Thyroid gland (tissue), 4 donors: Measurements from ENCODE around the gene GRB10. TPM values are rescaled to one million over a fixed set of nuclear protein-coding genes. Genes with fewer than 3 reads are reported as not detected.
"Not testable (repeated sequence)": the region's sequence is repeated elsewhere in the genome, so short reads cannot be mapped to it uniquely, and the experiment has no call there.

Experiments
- DNase-seq, 2 donors: peaks; one replicate each; pipeline ENCODE4 v3.0.0-alpha.2; 2019
- H3K27ac ChIP-seq, 3 donors: fragments of 200-600 bp; sonication (generic); 1 replicate in 2 of 3; 2 replicates in 1 of 3; pipeline ENCODE4 v1.5.1; 2016 to 2019; ENCODE audit warnings: mild to moderate bottlenecking in 1 of 3, moderate library complexity in 1 of 3
- H3K27me3 ChIP-seq: fragments of 200-600 bp; sonication (generic); one replicate; pipeline ENCODE4 v1.5.1; 2019
- H3K36me3 ChIP-seq, 2 donors: fragments of 200-600 bp; sonication (generic); one replicate each; pipeline ENCODE4 v1.5.1; 2016 to 2019
- H3K4me1 ChIP-seq, 2 donors: fragments of 200-600 bp; sonication (generic); one replicate each; pipeline ENCODE4 v1.5.1; 2017 to 2019
- H3K4me3 ChIP-seq, 3 donors: fragments of 200-600 bp; sonication (generic); replicated peaks in 1 of 3; 1 replicate in 2 of 3; 2 replicates in 1 of 3; pipeline ENCODE4 v1.5.1; 2016; ENCODE audit warnings: mild to moderate bottlenecking in 1 of 3
- H3K9me3 ChIP-seq: fragments of 200-600 bp; sonication (generic); one replicate; pipeline ENCODE4 v1.5.1; 2017
- POLR2A ChIP-seq, 2 donors: fragments of 450-650 bp; IDR thresholded peaks; one replicate each; pipeline ENCODE4 v1.6.1; 2017; ENCODE audit warnings: antibody characterized with exemption in 2 of 2, mild to moderate bottlenecking in 2 of 2, moderate library complexity in 1 of 2
- WGBS, 2 donors: methylation state at CpG; one replicate each; pipeline ENCODE4 v1.1.5; 2017; 5-methylcytosine and 5-hydroxymethylcytosine counted together
- intact Hi-C: fragments of 100-400 bp; cut with DNase I; formaldehyde crosslinking; loops from one replicate; pipeline ENCODE4 v1.15.1; 2023
- total RNA-seq, 4 donors: library from RNA; depleted of rRNA; stranded (reverse); fragments of >200 nt; gene quantifications; one replicate each; pipeline ENCODE4 v1.2.3, GENCODE V29; 2016
- TF ChIP-seq, protein P1 (sequence below), 6 experiments: fragments of 200-600 bp in 3 of 6; fragments of 450-650 bp in 3 of 6; sonication (generic) in 3 of 6; IDR thresholded peaks; one replicate each; pipeline ENCODE4 v1.5.1; 2016 to 2019; ENCODE audit warnings: antibody characterized with exemption in 6 of 6, mild to moderate bottlenecking in 2 of 6, inconsistent platforms in 1 of 6, moderate library complexity in 1 of 6

GRB10 gene
- total RNA-seq, 4 donors from 2014 or later = 21.3 to 99.2 (median 39.6) TPM

DNA sequence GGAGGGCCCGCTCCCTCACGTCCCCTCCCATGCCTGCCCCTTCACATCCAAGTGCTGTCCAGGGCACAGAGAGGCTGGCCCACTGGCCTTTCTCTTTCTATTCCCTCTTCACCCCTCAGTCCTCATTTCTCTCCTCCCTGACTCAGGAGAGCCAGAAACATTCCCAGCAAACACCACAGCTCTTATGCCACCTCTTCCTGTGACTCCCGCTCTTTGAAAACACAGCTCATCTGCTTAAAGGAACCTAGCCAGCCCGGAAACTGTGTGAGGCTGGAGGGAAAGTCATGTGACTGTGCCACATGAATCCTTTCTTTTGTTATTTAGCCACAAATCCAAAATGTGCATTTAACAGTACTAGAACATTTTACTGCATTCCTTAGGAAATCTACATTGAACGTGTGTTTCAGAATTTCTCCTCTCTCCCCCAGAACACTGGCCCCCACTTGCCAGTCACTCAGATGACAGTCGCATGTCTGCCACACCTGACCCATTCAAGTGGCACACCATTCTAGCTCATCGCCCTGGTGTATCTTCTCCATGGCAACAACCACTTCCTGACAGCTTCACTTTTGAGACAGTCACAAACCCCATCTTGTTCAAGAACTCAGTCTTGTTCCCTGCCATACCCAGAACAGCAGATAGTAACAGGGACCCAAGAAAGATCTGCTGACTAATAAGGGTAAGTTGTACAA lies 42.8 kb downstream of the GRB10 start:
- TF ChIP-seq POLR2A (IDR thresholded peaks at IDR 0.05) = no peak
- TF ChIP-seq, protein P1, sequence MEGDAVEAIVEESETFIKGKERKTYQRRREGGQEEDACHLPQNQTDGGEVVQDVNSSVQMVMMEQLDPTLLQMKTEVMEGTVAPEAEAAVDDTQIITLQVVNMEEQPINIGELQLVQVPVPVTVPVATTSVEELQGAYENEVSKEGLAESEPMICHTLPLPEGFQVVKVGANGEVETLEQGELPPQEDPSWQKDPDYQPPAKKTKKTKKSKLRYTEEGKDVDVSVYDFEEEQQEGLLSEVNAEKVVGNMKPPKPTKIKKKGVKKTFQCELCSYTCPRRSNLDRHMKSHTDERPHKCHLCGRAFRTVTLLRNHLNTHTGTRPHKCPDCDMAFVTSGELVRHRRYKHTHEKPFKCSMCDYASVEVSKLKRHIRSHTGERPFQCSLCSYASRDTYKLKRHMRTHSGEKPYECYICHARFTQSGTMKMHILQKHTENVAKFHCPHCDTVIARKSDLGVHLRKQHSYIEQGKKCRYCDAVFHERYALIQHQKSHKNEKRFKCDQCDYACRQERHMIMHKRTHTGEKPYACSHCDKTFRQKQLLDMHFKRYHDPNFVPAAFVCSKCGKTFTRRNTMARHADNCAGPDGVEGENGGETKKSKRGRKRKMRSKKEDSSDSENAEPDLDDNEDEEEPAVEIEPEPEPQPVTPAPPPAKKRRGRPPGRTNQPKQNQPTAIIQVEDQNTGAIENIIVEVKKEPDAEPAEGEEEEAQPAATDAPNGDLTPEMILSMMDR (IDR thresholded peaks at IDR 0.05) = no peak
- Histone ChIP-seq H3K27ac (no peak overlapping the region), H3K36me3 (no peaks in the 10 kb centered on the region), H3K9me3 (no peaks in the 10 kb centered on the region), H3K4me1 (no peaks in the 10 kb centered on the region), H3K27me3 (no peaks in the 10 kb centered on the region), H3K4me3 (no peak overlapping the region)
- 64 to 72% methylated on average over 7 of the region's 7 CpGs for WGBS, 2 donors
- no peak for DNase-seq
- intact Hi-C loops = no loop called here

DNA sequence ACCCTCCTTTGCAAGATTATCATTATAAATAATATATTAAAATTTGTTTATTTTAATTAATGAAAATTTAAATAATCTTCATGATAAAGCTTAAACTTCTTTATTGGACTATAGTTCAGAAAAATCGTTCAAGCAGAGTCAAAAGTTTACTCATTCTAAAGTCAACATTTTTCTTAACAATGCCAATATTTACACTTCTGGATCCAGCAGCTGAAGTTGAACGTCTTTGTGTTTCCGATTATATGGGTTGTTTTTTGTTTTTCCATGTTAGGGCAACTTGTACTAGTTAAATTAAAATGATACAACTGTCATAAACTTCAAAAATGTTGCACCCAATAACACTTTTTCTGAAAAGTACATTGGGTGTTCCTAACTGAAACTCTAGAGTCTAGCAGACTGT lies 43.8 kb downstream of the GRB10 start:
- no peaks in the 10 kb centered on the region for H3K4me1 ChIP-seq
- WGBS, 2 donors = 50 to 62% methylated on average over 3 of the region's 3 CpGs
- intact Hi-C loops = no loop called here

DNA sequence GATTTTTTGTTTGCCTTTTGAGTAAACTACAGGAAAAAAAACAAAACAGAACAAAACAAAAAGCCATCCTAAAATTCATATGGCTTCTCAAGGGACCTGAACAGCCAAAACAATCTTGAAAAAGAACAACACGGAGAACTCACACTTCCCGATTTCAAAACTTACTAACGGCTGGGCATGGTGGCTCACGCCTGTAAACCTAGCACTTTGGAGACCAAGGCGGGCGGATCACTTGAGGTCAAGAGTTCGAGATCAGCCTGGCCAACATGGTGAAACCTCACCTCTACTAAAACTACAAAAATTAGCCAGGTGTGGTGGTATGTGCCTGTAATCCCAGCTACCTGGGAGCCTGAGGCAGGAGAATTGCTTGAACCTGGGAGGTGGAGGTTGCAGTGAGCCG lies 46.9 kb downstream of the GRB10 start:
- DNase-seq, H3K9me3 ChIP-seq, H3K36me3 ChIP-seq, intact Hi-C loops, H3K27me3 ChIP-seq, H3K27ac ChIP-seq, H3K4me3 ChIP-seq, H3K4me1 ChIP-seq: not testable (repeated sequence)
- WGBS, 2 donors = 92 to 94% methylated on average over 8 of the region's 8 CpGs

More for the DNA sequence above, 43.8 kb downstream of the GRB10 start:
- DNase-seq = no peak
- H3K9me3 ChIP-seq = no peaks in the 10 kb centered on the region
- H3K36me3 ChIP-seq = no peaks in the 10 kb centered on the region
- H3K4me3 ChIP-seq = no peak overlapping the region
- no peak overlapping the region for H3K27ac ChIP-seq
- TF ChIP-seq POLR2A (IDR thresholded peaks at IDR 0.05) = no peak
- TF ChIP-seq, protein P1 (IDR thresholded peaks at IDR 0.05) = no peak
- no peaks in the 10 kb centered on the region for H3K27me3 ChIP-seq

DNA sequence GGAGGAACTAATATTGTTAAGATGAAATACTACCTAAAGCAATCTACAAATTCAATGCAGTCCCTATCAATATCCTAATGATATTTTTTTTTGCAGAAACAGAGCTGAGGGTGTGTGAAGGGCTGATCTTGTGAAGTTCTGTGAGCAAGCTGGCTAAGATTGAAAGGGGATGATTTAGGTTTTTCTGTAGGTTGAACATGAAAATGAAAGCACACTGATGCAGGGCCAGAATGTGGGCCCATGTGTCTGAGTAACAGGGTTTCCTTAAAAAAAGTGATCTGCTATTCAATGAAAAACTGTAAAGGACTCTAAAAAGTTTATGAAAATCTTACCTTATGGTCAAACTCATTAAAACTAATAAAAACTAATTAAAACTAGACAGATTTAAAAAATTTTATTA lies 47.4 kb downstream of the GRB10 start:
- Histone ChIP-seq H3K27me3 (no peaks in the 10 kb centered on the region), H3K4me3 (no peak overlapping the region), H3K4me1 (peaks cover 0 to 4% of the 10 kb centered on the region in 2 donors), H3K9me3 (no peaks in the 10 kb centered on the region), H3K27ac (no peak overlapping the region), H3K36me3 (no peaks in the 10 kb centered on the region)
- intact Hi-C loops = no loop called here
- no peak for TF ChIP-seq POLR2A (IDR thresholded peaks at IDR 0.05)
- TF ChIP-seq, protein P1 (IDR thresholded peaks at IDR 0.05) = no peak
- DNase-seq = no peak

DNA sequence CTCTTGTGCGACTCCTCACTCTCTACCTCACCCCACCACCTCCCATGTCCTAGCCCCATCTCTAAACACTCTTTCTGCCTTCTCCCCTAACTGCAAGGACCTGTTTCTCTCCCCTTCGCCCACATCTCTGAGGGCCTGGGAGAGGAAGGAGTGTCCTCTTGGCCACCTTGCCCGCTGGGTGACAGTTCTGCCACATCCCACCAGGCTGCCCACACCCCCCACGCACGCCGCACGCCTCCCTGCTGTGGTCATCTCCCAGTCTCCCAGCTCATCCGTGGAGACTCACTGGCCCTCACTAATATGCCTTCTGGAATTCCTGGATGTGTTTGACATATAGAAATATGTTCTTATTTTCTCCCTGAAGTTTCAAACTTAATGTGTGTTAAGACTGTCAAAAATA lies 48.5 kb downstream of the GRB10 start:
- no peak for DNase-seq
- H3K4me1 ChIP-seq = peaks cover 0 to 9% of the 10 kb centered on the region in 2 donors

More for the DNA sequence above, 48.5 kb downstream of the GRB10 start:
- no peak overlapping the region for H3K27ac ChIP-seq
- no peak for TF ChIP-seq POLR2A (IDR thresholded peaks at IDR 0.05)
- TF ChIP-seq, protein P1 (IDR thresholded peaks at IDR 0.05) = no peak
- no peak overlapping the region for H3K4me3 ChIP-seq
- intact Hi-C loops = no loop called here
- H3K9me3 ChIP-seq = no peaks in the 10 kb centered on the region
- WGBS, 2 donors = 91 to 96% methylated on average over 8 of the region's 8 CpGs
- H3K36me3 ChIP-seq = no peaks in the 10 kb centered on the region
- H3K27me3 ChIP-seq = no peaks in the 10 kb centered on the region
